Rectal smooth muscle tissue (tissue), 1 donor: Measurements from ENCODE around the gene CDH16.

Experiments
- H3K27ac ChIP-seq: one replicate; pipeline ENCODE4 v1.7.0; 2013; ENCODE audit warnings: low read depth, low read length, inconsistent platforms
- H3K27me3 ChIP-seq: one replicate; pipeline ENCODE4 v1.7.0; 2013; ENCODE audit warnings: low read length; ENCODE audit not compliant: control insufficient read depth, insufficient read depth
- H3K36me3 ChIP-seq: one replicate; pipeline ENCODE4 v1.7.0; 2013; ENCODE audit warnings: low read length; ENCODE audit not compliant: control insufficient read depth, insufficient read depth
- H3K4me1 ChIP-seq: one replicate; pipeline ENCODE4 v1.7.0; 2013; ENCODE audit warnings: low read length; ENCODE audit not compliant: control insufficient read depth, insufficient read depth
- H3K4me3 ChIP-seq: one replicate; pipeline ENCODE4 v1.7.0; 2013; ENCODE audit warnings: low read length
- H3K9ac ChIP-seq: one replicate; pipeline ENCODE4 v1.7.0; 2013; ENCODE audit warnings: low read length

The CDH16 gene

DNA sequence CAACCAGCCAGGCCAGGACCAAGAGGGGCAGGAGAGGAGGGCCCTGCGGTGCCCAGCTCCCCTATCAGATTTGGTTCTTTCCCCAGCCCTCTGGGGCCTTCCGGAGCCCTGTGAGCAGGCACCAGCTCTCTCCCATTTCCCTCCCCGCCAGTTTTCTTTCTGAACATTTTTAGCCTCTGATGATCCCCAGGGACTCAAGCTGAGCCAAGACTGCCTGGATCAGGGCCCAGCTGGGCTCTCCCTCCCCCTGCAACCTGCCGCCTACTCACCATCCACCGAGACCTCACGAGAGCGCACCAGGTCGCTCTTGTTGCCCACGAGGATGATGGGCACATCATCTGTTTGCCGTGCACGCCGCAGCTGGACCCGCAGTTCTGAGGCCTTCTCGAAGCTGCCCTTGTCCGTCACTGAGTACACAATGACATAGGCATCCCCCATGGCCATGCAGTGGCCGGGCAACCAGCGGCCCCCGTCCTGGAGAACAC is 4.6 kb upstream of the CDH16 start:
- Histone ChIP-seq H3K9ac (no peak overlapping the region), H3K4me1 (peaks cover 12% of the 10 kb centered on the region), H3K27me3 (no peaks in the 10 kb centered on the region), H3K27ac (peak overlapping the region; percentile 59), H3K36me3 (no peaks in the 10 kb centered on the region), H3K4me3 (peak overlapping the region; percentile 39)

DNA sequence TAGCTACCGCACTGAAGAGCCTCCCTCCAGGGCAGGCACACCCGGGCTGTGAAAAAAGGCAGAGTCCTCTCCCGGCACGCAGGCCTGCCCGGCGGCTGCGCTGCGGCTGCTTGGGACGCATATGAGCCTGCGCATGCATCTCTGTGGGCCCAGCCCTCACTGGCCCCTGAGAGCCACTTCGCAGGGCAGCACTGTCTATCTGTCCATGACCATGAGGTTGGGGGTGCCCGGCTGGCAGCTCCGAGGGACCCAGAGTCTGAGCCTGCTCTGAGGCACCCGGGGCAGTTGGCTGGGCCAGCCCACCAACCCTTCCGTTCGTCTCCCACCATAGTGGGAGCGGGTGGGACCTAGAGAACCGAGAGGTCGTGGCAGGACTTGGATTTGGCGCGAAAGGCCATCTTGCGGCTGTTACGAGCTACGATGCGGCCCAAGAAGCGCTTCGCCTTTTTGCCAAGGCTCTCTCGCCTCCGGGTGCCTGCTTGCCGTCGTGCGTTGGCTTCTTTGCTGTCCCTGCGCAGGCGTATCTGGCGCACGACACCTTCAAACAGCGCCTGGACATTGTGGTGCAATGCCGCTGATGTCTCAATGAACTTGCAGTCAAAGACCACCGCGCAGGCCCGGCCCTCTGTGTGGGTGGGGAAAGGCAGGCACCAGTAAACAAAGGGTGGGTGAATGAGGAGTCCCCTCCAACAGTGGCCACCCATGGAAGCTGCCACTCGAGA is 3.2 kb upstream of the CDH16 start:
- Histone ChIP-seq H3K4me1 (peaks cover 12% of the 10 kb centered on the region), H3K9ac (no peak overlapping the region), H3K27me3 (no peaks in the 10 kb centered on the region), H3K4me3 (no peak overlapping the region), H3K27ac (no peak overlapping the region), H3K36me3 (no peaks in the 10 kb centered on the region)

DNA sequence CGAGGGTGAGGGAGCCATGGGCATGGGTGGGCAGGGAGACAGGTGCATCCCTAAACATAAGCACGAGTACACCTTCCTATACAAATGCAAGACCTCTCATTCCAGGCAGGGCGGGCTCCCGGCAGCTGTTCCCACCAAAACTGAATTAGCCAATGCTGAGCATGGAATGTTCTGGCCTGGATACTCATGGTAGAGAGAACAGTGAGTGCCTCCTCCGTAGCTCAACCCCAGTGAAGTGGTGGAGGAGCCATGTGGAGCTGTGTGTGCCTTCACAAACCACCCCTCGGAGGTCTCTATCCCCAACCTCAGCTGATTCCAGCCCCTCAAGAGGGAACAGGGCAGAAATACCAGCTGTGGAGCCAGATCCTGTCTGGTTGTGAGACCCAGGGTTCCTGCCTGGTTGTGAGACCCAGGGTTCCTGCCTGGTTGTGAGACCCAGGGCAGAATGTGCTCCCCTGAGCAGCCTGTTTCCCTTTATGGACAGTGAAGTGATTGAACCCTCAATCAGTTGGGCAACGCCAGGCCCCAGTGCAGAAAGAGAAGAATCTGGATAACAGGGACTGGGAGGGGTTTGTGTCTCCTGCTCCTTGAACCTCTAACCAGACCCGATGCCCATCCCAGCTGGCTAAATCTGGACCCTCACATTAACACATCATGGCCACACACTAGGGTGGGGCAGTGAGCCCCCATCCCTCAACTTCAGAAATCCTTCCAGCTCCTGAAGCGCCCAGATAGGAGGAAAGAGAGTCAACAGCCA is 2.4 kb upstream of the CDH16 start:
- no peak overlapping the region for H3K4me3 ChIP-seq
- H3K36me3 ChIP-seq = no peaks in the 10 kb centered on the region
- no peak overlapping the region for H3K27ac ChIP-seq
- no peak overlapping the region for H3K9ac ChIP-seq
- H3K4me1 ChIP-seq = peaks cover 12% of the 10 kb centered on the region
- no peaks in the 10 kb centered on the region for H3K27me3 ChIP-seq

DNA sequence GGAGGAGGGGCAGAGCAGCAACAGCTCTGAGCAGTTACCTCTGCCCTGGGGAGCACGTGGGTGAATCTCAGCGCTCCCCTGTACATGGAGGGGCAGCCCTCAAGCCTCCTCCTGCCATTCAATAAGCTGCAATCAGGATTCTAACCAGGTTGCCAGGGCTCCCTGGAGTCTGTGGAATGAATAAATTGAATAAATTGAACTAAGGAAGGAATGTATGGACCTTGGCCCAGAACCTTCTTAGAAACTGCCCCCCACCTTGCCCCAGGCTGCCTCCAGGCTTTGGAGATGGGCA is 1.6 kb upstream of the CDH16 start:
- no peaks in the 10 kb centered on the region for H3K27me3 ChIP-seq

DNA sequence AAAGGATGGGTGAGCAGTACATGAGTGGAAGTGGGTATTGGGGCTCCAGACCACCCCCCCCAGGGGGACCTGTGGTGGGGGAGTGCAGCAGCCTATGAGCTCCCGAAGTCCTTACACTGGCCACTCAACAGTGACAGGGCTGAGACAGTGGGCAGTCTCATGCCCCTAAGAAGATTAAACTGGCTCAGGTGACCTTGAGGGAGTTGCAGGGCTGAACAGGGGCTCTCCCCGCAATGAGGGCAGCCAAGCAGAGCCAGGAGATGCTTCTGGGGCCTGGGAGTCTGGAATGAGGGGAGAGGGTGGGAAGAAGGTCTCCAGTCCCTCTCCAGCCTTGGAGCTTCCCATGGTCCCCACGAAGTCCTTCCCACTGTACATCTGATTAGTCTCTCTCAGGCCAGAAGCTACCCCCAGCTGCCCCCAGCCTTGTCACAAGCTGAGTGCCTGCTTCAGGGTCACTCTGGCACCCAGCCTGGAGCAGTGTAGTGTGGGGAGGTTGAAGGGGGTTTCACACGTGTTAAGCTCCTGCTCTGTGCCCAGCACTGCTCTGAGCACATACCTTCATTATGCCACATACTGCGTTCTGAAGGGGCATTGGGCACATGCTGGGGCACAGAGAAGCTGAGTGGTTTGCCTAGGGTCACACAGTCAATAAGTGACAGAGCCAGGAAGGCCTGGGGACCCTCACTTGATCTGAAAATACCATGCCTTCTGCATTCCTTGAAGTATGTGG is 1.0 kb upstream of the CDH16 start:
- Histone ChIP-seq H3K27ac (no peak overlapping the region), H3K9ac (no peak overlapping the region), H3K36me3 (no peaks in the 10 kb centered on the region), H3K27me3 (no peaks in the 10 kb centered on the region), H3K4me1 (peaks cover 9% of the 10 kb centered on the region), H3K4me3 (no peak overlapping the region)

More for the DNA sequence above, 1.6 kb upstream of the CDH16 start:
- Histone ChIP-seq H3K4me3 (no peak overlapping the region), H3K9ac (no peak overlapping the region), H3K36me3 (no peaks in the 10 kb centered on the region), H3K27ac (no peak overlapping the region), H3K4me1 (peaks cover 9% of the 10 kb centered on the region)

DNA sequence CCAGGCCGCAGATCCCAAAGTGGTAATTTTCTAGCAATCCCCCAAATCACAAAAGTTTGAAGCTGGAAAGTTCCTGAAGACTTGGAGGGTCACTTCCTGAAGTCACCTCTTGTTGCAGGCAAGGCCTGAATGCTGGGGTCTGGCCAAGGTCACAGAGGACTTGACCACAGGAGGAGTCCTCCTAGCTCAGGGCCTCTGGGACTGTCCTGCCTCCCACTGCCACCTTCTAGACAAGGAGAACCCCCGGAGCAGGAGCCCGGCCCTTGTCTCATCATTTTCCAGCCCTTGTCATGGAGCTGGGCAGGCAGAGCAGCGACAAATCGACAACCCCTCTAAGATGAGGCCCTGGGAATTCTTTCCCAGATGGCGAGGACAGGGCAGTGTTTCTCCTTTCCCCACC is 330 bp downstream of the CDH16 start:
- Histone ChIP-seq H3K27me3 (no peaks in the 10 kb centered on the region), H3K36me3 (no peaks in the 10 kb centered on the region), H3K4me1 (peaks cover 4% of the 10 kb centered on the region), H3K4me3 (no peak overlapping the region), H3K27ac (no peak overlapping the region), H3K9ac (no peak overlapping the region)

DNA sequence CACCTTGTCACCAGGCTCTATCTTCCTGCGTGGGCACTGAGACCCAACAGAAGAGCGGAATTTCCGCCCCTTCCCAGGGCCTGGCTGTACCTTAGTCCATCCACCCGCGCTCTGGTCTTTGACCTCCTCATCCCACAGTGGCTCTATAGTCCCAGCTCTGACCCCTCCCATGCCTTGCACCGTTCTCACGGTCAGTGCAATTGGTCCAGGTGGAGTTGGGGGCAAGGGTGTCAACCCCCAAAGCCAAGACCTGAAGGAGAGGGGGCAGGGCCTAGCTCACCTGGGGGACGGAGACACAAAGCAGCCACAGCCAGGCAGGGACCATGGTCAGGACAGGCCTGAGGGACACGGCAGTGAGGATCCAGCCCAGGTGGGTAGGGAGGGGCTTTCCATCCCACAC is 944 bp downstream of the CDH16 start:
- Histone ChIP-seq H3K9ac (no peak overlapping the region), H3K36me3 (no peaks in the 10 kb centered on the region), H3K4me1 (no peaks in the 10 kb centered on the region), H3K4me3 (no peak overlapping the region), H3K27ac (no peak overlapping the region), H3K27me3 (no peaks in the 10 kb centered on the region)

DNA sequence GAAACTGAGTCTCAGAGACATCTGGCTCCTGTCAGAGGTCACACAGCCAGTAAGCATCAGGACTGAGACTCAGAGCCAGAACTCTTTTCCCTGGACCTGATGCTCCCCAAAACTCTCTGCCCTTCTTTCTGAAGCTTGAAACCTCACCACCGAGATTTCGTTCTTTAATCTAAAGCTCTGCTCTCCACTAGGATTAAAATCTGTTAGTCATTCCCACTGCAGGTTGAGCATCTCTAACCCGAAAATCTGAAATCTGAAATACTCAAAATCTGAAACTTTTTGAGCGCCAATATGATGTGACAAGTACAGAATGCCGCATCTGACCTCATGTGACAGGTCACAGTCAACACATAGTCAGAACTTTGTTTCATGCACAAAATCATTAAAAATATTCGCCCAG is 2.2 kb downstream of the CDH16 start:
- Histone ChIP-seq H3K27me3 (no peaks in the 10 kb centered on the region), H3K27ac (no peak overlapping the region), H3K4me3 (no peak overlapping the region), H3K36me3 (no peaks in the 10 kb centered on the region), H3K9ac (no peak overlapping the region), H3K4me1 (no peaks in the 10 kb centered on the region)

DNA sequence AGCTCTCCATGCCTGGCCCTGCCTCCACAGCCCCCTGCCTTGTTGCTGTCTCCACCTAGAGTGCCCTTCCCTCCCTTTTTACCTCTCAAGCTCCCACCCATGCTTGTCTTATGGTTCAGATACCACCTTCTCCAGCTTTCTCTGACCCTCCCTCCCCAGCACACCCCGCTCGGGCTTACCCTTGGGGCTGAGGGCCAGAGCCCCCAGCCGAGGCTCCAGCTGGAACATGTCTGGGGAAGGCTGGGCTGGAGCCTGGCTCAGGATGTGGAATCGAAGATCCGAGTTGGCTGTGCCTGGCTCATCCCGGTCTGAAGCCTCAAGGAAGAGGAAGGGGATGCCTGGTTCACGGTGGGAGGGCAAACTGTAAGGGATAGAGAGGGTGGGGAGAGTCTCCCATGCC is 3.6 kb downstream of the CDH16 start:
- no peaks in the 10 kb centered on the region for H3K4me1 ChIP-seq
- no peak overlapping the region for H3K9ac ChIP-seq
- no peaks in the 10 kb centered on the region for H3K27me3 ChIP-seq
- no peaks in the 10 kb centered on the region for H3K36me3 ChIP-seq
- no peak overlapping the region for H3K27ac ChIP-seq
- H3K4me3 ChIP-seq = no peak overlapping the region

DNA sequence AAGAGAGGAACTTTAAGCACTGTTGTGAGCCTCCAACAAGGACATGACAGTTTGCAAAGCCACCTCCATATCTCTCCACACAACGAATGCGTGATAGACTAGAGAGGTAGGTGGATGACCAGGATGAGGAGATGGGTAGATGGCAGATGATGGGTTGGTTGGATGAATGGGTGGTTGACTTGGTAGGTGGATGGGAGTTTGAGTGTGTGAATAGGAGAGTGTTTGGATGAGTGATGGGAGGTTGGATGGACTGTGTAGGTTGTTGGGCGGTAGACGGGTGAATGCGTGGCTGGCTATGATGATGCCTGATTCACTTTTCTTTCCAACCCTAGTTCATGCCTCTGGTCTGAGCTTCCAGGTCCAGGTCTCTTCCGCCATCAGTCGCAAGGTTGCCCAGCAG is 4.1 kb downstream of the CDH16 start:
- no peak overlapping the region for H3K27ac ChIP-seq

DNA sequence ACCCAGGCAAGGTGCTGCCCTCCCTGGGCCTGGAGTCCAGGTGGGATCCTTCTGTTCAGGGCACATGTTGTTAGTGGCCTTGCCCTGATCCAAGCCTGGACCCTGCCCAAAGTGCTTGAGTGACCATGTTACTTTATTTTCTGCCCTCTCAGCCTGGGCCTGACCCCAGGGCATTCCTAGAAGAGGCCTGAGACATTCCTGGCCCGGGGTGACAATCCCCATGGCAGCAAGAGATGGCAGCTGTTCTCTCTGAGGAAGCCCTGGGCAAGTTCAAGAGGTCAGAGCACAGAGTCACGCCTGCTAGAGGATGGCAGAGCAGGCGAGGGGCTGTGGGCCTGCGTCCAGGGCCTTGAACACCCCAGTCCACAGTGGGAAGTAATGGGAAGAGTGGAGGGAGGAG is 5.0 kb downstream of the CDH16 start:
- H3K9ac ChIP-seq = no peak overlapping the region
- no peaks in the 10 kb centered on the region for H3K36me3 ChIP-seq
- H3K4me1 ChIP-seq = no peaks in the 10 kb centered on the region

More for the DNA sequence above, 4.1 kb downstream of the CDH16 start:
- Histone ChIP-seq H3K9ac (no peak overlapping the region), H3K27me3 (no peaks in the 10 kb centered on the region), H3K36me3 (no peaks in the 10 kb centered on the region), H3K4me1 (no peaks in the 10 kb centered on the region), H3K4me3 (no peak overlapping the region)

DNA sequence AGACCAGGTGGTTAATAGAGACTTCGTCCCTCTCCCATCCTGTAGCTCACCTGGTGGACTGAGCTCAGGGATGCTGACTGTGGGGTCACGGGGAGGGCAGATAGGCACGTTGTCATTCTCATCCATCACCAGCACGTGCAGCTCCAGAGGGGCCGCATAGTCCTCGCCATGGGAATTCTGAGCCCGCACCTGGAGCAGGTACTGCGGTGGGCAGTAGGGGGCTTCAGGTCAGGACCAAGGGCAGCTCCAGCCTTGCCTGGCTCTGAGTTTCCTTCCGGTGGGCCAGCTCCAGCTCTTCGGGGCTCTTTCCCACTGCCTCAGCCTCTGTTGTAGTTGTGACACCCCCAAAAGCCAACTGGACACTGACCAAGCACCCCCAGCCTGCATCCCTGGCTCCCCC is 5.6 kb downstream of the CDH16 start:
- H3K27ac ChIP-seq = no peak overlapping the region
- H3K4me3 ChIP-seq = no peak overlapping the region
- no peaks in the 10 kb centered on the region for H3K36me3 ChIP-seq
- H3K27me3 ChIP-seq = no peaks in the 10 kb centered on the region
- no peak overlapping the region for H3K9ac ChIP-seq
- no peaks in the 10 kb centered on the region for H3K4me1 ChIP-seq

More for the DNA sequence above, 5.0 kb downstream of the CDH16 start:
- Histone ChIP-seq H3K27ac (no peak overlapping the region), H3K27me3 (no peaks in the 10 kb centered on the region), H3K4me3 (no peak overlapping the region)
